Inferior parietal cortex (tissue), 1 donor: ENCODE measurements around the gene TMEM247.
A peak's percentile ranks its signal among the peaks of the same experiment; 100 is the strongest.
"Not testable (repeated sequence)": the region's sequence is repeated elsewhere in the genome, so short reads cannot be mapped to it uniquely, and the experiment has no call there.

Source experiments
- DNase-seq: peaks from one replicate; pipeline ENCODE4 v3.0.0-alpha.2; 2016; ENCODE audit errors: extremely low spot score

TMEM247 gene

GRCh38 chr2:46458763-46459500 lies 20.4 kb upstream of the TMEM247 start:
- no peak for DNase-seq

- no peak for DNase-seq
These were observed 19.7 kb upstream of the TMEM247 start for GRCh38 chr2:46459694-46460093.

- peak; percentile 79 for DNase-seq
These were observed 19.0 kb upstream of the TMEM247 start for GRCh38 chr2:46460241-46460921.

DNA sequence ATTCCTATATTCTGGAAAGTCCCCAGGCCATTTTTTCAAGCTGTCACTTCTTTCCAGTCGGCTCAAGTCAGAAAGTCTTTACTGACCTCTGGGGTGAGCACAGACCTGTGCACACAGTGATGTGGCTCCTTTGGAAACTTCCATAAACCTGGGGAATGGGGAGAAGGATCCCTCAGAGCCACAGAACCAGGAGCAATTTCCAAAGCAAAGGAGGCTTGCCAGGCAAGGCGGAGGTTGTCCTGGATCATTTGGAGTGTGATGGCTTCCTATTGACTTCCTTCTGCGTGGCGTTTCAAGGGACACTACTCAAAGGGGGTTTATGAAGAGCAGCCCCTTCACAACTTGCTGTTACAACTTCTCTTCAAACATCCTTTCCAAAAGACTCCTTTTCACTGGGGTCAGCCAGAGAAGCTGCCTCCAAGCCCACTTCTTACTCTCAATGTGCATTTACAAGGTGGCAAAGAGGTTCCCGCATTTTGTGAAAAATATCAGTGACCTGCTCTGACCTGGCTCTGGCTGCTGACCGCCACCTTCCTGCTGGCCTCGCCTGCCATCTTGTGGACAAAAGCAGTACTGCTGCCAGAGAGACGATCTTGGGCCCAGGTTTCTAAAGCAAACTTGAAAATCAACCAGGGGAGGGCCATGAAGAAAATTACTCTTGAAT lies 18.2 kb upstream of the TMEM247 start:
- DNase-seq = peak; percentile 90

GRCh38 chr2:46461709-46462171 lies 17.6 kb upstream of the TMEM247 start:
- peak; percentile 34 for DNase-seq

- DNase-seq = no peak
These were observed 16.4 kb upstream of the TMEM247 start for GRCh38 chr2:46462936-46463335.

DNA sequence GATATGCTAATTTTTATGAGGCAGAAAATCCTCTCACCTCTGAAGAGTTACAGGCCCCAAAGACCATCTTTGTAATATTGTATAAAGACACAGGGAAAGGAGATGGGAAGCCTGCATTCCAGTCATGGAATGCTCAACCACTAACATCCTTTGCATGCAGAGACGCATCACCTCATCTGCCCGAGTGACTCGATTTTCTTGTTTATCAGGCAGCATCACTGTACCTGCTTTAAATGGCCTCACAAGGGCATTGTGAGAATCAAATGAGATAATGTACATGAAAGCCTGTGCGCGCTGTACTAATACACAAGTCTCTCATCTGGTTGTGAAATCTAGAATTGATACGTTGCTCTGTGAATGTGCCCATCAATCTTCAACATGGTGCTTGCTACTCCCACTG lies 10.2 kb upstream of the TMEM247 start:
- no peak for DNase-seq

- DNase-seq = no peak
These were observed 9.7 kb upstream of the TMEM247 start for GRCh38 chr2:46469700-46470099.

- DNase-seq = no peak
These were observed 9.2 kb upstream of the TMEM247 start for GRCh38 chr2:46470114-46470628.

DNA sequence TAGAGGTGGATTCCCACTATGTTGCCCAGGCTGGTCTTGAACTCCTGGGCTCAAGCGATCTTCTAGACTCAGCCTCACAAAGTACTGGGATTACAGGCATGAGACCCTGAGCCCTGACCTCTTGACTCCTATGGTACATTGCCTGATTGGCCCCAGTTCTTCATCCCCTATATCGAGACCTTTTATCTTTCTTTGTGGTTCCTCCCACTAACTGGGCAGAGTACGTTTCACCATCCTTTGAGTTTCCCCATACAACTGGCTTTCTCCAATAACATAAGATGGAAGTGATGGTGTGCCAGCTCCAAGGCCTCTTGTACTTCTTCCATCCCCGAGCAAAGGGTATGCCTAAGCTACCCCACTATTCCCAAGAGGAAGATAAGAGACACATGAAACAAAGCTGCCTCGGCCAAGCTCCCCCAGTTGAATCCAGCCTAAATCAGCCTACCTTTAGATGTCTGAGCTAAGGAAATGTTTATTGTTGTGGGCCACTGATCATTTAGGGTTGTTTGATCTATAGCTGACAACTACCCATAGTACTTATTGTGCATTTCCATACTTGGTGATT lies 8.3 kb upstream of the TMEM247 start:
- no peak for DNase-seq

- no peak for DNase-seq
These were observed 7.7 kb upstream of the TMEM247 start for GRCh38 chr2:46471697-46472096.

GRCh38 chr2:46472165-46472564 lies 7.2 kb upstream of the TMEM247 start:
- not testable (repeated sequence) for DNase-seq

DNA sequence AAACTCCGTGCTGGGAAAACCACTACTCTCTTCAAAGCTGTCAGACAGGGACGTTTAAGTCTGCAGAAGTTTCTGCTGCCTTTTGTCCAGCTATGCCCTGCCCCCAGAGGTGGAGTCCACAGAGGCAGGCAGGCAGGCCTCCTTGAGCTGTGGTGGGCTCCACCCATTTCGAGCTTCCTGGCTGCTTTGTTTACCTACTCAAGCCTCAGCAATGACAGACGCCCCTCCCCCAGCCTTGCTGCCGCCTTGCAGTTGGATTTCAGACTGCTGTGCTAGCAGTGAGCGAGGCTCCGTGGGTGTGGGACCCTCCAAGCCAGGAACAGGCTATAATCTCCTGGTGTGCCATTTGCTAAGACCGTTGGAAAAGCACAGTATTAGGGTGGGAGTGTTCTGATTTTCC lies 1.9 kb upstream of the TMEM247 start:
- DNase-seq = not testable (repeated sequence)

- DNase-seq = no peak
These were observed 1.4 kb upstream of the TMEM247 start for GRCh38 chr2:46477925-46478324.

DNA sequence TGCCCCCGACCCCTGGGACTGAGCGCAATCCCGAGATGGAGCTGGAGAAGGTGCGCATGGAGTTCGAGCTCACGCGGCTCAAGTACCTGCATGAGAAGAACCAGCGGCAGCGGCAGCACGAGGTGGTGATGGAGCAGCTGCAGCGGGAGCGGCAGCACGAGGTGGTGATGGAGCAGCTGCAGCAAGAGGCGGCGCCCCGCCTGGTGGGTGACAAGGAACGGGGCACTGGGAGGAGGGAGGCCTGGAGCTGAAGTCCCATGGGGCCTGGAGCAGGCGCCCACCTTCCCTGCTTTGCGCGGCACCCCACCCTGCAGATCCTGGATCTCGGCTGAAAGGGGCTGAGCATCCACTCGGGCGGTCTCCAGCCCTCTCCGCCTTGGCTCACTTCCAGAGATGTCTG lies 1.2 kb downstream of the TMEM247 start:
- DNase-seq = no peak

- no peak for DNase-seq
These were observed 2.1 kb downstream of the TMEM247 start for GRCh38 chr2:46481198-46482193.

DNA sequence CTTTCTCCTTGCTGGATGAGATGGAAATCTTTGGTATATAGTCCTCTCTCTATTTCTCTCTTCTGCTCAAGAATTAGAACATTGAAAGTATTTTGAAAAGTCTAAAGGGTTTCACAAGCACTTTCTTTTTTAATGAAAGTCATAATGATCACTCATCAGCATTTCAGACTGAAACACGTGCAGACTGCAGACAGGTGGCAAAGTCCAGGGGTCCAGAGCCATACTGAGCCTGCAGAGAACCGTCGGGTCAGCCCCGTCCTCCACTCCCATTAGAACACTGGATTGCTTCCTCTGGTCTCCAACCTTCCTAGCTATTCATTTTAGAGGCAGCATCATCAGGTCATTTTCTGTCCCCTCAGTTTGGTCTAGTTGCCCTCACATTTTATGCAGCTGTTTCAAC lies 3.1 kb downstream of the TMEM247 start:
- DNase-seq = no peak

DNA sequence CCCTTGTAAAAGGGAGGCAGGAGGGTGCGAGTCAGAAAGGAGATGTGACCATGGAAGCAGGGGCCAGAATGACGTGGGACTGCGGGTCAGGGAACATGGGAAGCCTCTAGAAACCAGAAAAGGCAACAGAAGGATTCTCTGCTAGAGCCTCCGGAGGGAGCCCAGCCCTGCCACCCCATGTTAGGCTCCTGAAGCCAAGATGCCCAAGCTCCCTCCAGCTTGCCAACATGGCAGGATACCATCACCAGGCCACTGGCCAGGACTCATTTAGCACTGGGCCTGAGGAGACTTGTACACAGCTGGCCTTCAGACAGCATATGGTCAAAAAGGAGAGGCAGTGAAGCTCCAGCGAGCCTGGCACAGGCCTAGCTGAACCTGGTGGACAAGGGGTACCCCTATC lies 5.6 kb downstream of the TMEM247 start:
- DNase-seq = no peak

GRCh38 chr2:46486436-46486835 lies 7.1 kb downstream of the TMEM247 start:
- DNase-seq = no peak

DNA sequence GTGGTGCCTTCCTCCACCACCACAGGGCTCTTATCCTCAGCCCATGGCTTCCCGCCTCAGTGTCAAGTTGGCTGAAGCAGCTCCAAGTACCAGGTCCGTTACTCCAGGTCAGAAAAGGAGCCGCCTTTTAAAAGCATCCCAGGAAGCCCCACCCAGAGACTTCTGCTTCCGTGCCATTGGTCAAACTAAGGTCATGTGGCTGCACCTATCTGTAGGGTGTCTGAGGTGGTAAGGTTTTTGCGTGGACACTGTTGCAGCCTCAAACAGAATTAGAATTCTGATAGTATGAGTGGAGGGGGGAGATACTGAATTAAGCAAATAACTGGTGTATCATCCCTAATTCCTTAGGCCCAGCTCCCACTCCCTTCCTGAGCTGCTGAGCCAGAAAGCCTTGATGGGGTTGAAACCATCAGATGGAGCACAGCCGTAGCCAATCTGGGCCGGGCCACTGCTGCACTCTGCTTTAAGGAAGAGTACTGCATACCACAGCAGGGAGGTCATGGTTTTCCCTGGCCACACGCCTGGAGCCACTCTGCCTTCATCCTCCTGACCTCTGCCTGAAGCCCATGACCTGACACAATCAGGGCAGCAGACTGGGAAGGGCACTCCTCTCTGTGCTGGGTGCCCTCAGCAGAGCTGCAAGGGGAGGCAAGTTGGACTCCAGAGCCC lies 8.4 kb downstream of the TMEM247 start:
- DNase-seq = no peak
